ENCODE measurements around the gene CD53.
"Not testable (repeated sequence)": the region's sequence is repeated elsewhere in the genome, so short reads cannot be mapped to it uniquely, and the experiment has no call there.

The CD53 gene

DNA sequence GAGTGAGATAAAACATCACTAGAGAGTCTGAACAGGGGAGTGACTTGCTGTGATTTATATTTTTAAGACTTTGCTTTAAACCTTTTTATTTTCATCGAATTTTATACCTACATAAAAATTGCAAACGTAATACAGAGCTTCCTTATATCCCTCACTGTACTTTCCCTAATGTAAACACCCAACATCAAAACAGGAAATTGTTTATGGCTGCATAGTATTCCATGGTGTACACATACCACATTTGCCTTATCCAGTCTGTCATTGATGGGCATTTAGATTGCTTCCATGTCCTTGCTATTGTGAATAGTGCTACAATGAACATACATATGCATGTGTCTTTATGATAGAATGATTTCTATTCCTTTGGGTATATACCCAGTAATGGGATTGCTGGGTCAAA lies 56.0 kb downstream of the CD53 start:
- no peak for DNase-seq (ENCODE audit: low read depth)
- TF ChIP-seq, protein P1, sequence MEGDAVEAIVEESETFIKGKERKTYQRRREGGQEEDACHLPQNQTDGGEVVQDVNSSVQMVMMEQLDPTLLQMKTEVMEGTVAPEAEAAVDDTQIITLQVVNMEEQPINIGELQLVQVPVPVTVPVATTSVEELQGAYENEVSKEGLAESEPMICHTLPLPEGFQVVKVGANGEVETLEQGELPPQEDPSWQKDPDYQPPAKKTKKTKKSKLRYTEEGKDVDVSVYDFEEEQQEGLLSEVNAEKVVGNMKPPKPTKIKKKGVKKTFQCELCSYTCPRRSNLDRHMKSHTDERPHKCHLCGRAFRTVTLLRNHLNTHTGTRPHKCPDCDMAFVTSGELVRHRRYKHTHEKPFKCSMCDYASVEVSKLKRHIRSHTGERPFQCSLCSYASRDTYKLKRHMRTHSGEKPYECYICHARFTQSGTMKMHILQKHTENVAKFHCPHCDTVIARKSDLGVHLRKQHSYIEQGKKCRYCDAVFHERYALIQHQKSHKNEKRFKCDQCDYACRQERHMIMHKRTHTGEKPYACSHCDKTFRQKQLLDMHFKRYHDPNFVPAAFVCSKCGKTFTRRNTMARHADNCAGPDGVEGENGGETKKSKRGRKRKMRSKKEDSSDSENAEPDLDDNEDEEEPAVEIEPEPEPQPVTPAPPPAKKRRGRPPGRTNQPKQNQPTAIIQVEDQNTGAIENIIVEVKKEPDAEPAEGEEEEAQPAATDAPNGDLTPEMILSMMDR (IDR thresholded peaks at IDR 0.05; ENCODE audit: low read length, missing control alignments), result no peak
- H3K4me3 ChIP-seq (replicated peaks; ENCODE audit: low read depth, low read length), result no peak overlapping the region

DNA sequence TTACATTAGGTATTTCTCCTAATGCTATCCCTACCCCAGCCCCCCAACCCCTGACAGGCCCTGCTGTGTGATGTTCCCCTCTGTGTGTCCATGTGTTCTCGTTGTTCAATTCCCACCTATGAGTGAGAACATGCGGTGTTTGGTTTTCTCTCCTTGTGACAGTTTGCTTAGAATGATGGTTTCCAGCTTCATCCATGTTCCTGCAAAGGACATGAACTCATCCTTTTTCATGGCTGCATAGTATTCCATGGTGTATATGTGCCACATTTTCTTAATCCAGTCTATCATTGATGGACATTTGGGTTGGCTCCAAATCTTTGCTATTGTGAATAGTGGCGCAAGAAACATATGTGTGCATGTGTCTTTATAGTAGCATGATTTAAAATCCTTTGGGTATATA lies 58.1 kb downstream of the CD53 start:
- H3K4me3 ChIP-seq (replicated peaks; ENCODE audit: low read depth, low read length); DNase-seq (ENCODE audit: low read depth): not testable (repeated sequence)

DNA sequence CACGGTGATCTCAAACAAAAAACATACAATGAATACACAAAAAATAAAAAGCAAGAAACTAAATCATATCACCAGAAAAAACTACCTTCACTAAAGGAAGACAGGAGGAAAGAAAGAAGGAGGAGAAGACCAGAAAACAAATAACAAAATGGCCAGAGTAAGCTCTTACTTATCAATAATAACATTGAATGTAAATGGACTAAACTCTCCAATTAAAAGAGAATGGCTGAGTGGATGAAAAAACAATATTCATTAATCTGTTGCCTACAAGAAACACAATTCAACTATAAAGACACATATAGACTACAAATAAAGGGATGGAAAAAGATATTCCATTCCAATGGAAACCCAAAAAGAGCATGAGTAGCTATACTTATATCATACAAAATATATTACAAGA lies 63.6 kb downstream of the CD53 start:
- no peak overlapping the region for H3K4me3 ChIP-seq (replicated peaks; ENCODE audit: low read depth, low read length)
- DNase-seq (ENCODE audit: low read depth), result no peak
- TF ChIP-seq, protein P1 (IDR thresholded peaks at IDR 0.05; ENCODE audit: low read length, missing control alignments), result no peak

DNA sequence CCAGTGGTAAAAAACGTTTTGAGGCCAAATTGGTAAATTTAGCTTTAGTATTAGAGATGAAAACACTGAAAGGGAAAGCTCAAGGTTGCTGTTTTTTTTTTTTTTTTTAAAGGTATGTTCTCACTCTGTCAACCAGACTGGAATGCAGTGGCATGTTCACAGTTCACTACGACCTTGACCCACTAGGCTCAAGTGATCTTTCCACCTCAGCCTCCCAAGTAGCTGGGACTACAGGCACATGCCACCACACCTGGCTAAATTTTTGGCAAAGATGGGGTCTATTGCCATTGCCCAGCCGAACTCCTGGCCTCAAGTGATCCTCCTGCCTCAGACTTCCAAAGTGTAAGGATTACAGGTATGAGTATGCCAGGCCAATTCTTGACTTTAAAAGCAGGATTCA lies 71.9 kb downstream of the CD53 start:
- TF ChIP-seq, protein P1 (IDR thresholded peaks at IDR 0.05; ENCODE audit: low read length, missing control alignments), result no peak
- DNase-seq (ENCODE audit: low read depth), result no peak
- no peak overlapping the region for H3K4me3 ChIP-seq (replicated peaks; ENCODE audit: low read depth, low read length)

DNA sequence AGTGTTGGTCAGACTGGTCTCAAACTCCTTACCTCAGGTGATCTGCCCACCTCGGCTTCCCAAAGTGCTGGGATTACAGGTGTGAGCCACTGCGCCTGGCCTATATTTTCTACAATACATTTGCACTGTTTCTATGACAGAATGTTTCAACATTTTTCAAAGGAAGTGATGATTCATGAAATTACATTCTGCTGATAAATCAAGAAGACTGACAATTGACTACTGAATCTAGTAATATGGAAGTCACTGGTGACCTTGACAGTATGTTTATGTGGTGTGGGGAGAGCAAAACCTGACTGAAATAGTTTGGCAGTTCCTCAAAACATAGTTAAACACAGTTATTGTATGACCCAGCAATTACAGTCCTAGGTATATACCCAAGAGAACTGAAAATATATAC lies 72.7 kb downstream of the CD53 start:
- DNase-seq (ENCODE audit: low read depth), result peak; percentile 10
- TF ChIP-seq, protein P1 (IDR thresholded peaks at IDR 0.05; ENCODE audit: low read length, missing control alignments), result no peak
- no peak overlapping the region for H3K4me3 ChIP-seq (replicated peaks; ENCODE audit: low read depth, low read length)

DNA sequence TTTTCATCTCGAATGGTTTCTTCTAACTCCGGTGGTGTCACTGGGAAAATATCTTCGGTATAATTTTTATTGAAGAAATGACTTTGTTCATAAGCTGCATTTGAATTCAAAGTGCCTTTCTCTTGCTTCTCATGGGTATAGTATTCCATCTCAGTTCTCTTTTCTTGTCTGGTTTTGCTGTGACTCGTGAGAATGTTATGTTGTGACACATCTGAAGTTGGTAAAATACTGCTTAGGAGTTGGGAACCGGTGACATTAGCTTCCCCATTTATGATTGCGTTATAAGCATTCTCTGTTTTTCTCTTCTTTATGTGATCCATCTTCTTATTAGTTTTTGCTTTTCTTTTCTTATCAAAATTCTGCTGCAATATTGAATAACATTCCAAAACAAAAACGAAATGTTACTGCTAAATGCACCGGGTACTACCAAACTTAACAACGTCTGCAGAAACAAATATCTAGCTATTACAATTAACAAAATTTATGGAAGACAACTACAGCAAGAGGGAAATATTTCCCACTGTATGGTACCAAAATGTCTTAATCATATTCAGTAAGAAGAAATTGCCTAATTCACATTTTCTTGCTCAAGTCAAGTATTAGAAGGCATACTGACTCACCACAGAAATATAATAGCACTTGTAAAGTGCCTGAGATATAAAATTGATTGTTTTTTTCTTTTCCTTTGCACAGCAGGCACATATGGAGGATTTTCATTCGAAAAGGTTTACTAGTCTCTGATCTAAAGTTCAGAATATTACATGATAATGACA lies 75.3 kb downstream of the CD53 start:
- peak; percentile 23 for DNase-seq (ENCODE audit: low read depth)
- H3K4me3 ChIP-seq (replicated peaks; ENCODE audit: low read depth, low read length), result no peak overlapping the region

More for the DNA sequence above, 75.3 kb downstream of the CD53 start:
- TF ChIP-seq, protein P1 (IDR thresholded peaks at IDR 0.05; ENCODE audit: low read length, missing control alignments), result no peak
